ENCODE results near the gene SLC7A10.

GRCh38 chr19:33193269-33193864, 32.3 kb downstream of the SLC7A10 start:
- TF ChIP-seq, protein P1, sequence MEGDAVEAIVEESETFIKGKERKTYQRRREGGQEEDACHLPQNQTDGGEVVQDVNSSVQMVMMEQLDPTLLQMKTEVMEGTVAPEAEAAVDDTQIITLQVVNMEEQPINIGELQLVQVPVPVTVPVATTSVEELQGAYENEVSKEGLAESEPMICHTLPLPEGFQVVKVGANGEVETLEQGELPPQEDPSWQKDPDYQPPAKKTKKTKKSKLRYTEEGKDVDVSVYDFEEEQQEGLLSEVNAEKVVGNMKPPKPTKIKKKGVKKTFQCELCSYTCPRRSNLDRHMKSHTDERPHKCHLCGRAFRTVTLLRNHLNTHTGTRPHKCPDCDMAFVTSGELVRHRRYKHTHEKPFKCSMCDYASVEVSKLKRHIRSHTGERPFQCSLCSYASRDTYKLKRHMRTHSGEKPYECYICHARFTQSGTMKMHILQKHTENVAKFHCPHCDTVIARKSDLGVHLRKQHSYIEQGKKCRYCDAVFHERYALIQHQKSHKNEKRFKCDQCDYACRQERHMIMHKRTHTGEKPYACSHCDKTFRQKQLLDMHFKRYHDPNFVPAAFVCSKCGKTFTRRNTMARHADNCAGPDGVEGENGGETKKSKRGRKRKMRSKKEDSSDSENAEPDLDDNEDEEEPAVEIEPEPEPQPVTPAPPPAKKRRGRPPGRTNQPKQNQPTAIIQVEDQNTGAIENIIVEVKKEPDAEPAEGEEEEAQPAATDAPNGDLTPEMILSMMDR (IDR thresholded peaks at IDR 0.05; ENCODE audit: borderline replicate concordance, extremely low read depth, low read length, poor library complexity, severe bottlenecking): no peak
- TF ChIP-seq EZH2 (IDR thresholded peaks at IDR 0.05; ENCODE audit: borderline replicate concordance, low read depth, low read length, severe bottlenecking): no peak
